Measurements from ENCODE around the gene PLPP2. TPM values are rescaled to one million over a fixed set of nuclear protein-coding genes. Genes with fewer than 3 reads are reported as not detected.

PLPP2 gene
- total RNA-seq, 4 donors from 2014 or later = 1.0 to 4.1 (median 1.5) TPM; not detected in 1

DNA sequence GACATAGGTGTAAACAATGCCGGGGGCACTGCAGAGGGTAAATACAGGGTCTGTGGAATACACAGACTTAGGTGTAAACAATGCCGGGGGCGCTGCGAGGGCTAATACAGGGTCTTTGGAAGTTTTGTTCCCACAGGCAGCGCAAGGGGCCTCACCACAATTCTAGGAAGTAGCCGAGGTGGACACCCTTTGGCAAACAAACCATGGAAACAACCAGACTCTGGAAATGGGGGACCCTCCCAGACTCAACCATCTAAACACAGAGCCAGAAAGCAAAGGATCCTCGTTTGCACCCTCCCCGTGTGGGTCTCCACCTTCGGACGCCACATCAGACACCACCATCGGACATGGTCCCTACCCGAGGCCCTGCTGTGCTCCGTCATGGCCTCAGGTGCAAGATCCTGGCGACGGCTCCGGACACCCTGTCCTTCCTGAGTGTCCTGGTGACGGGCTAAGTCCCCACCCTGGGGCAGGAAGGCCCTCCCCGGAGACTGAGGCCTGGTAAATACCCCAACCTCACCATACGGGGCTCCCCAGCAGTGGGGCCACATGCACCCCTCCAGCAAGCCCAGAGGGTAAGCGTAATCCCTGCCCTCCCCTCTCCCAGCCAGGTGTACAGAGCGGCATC is 16.7 kb upstream of the PLPP2 start:
- TF ChIP-seq, protein P1, sequence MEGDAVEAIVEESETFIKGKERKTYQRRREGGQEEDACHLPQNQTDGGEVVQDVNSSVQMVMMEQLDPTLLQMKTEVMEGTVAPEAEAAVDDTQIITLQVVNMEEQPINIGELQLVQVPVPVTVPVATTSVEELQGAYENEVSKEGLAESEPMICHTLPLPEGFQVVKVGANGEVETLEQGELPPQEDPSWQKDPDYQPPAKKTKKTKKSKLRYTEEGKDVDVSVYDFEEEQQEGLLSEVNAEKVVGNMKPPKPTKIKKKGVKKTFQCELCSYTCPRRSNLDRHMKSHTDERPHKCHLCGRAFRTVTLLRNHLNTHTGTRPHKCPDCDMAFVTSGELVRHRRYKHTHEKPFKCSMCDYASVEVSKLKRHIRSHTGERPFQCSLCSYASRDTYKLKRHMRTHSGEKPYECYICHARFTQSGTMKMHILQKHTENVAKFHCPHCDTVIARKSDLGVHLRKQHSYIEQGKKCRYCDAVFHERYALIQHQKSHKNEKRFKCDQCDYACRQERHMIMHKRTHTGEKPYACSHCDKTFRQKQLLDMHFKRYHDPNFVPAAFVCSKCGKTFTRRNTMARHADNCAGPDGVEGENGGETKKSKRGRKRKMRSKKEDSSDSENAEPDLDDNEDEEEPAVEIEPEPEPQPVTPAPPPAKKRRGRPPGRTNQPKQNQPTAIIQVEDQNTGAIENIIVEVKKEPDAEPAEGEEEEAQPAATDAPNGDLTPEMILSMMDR (IDR thresholded peaks at IDR 0.05; ENCODE audit: low read depth) = no peak

DNA sequence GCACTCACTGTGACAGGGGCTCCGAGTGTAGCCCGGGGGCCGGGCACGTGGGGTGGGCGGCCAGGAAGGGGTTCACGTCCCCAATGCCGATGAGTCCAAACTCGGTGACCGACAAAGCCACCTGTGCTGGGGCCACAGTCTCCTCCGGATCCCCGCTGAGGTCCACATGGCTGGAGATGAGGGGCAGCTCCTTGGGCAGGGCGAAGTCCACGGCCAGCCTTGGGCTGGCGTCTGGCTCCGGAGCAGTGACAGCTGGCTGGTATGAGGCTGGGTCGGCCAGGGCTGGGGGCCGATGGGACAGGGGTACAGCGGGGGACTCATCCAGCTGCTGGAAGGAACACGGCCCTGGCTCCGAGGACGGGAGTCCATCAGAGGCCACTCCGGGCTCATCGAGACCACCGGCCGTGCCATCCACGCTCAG is 15.9 kb upstream of the PLPP2 start:
- TF ChIP-seq, protein P1 (IDR thresholded peaks at IDR 0.05; ENCODE audit: low read depth) = no peak

DNA sequence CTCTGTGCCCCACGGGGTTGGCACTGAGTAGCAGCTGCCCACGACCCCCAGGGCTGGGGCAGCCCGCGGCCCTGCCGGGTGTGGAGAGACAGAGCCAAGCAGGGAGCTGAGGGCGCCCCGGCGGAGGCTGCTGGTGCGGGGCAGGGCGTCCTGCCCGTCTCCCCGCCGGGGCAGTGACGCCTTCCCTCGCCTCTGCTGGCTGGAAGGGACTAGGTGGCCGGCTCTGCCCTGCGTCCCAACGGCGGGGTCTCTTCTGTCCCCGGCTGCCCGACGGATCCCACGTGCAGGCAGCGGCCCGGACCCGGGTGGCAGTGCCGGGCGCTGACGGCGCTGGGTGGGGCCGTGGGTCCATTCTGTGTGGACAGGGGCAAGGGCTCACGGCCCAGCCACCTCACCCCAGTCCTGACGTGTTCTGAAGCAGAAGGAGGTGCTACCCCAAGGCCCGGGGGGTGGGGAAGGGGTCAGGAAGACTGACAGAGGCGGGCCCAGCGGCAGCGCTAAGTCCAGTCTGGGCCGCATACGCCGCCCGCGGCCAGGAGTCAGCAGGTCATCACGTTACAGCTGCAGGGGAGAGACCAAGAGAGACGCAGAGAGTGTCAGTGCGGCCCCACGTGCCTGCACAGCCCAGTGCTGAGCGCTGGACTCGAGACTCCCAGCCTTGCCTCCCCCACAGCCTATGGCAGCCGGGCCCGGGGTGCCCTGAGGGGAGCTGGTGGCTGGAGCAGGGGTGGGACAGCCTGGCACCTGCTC is 15.1 kb upstream of the PLPP2 start:
- TF ChIP-seq, protein P1 (IDR thresholded peaks at IDR 0.05; ENCODE audit: low read depth) = no peak

DNA sequence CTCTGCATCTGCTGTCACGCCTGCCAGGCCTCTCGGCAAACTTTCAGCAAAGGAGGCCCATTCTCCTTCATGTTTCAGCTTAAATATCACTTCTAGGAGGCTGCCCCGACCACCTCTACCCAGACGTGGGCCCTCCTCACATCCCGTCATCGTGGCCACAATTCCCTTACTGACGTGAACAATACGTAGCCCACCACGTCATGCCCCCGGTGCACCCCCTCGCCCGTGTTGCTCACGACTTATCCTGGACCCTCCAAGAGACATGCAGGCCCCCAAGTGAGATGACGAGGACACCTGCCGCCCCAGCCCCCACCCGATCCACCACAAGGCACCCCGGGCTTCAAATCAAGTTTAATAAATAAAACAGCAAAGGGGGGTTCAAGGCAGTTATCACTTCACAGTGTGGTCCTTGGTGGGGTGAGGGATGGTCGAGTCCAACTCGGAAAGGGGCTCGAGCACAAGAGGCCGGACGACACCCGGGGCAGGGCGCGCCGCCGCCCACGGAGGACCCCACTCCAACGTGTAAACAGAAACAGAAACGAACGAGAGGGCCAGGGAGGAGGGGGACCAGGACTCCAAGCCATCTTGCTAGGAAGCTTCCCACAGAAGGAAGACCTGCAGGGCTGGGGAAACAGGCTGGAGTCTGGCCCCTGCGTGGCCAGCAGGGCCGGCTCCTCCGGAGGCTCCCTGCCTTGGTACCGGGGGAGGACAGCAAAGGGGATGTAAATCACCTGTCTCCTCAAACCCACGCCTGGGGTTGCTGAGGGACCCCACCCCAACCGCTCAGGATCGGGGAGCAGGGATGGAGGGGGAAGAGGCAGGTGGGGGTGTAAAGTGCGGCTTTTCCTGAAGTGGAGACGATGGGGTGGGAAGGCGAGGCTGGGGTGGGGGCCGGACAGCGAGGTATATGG is 14.3 kb upstream of the PLPP2 start:
- TF ChIP-seq, protein P1 (IDR thresholded peaks at IDR 0.05; ENCODE audit: low read depth) = no peak

DNA sequence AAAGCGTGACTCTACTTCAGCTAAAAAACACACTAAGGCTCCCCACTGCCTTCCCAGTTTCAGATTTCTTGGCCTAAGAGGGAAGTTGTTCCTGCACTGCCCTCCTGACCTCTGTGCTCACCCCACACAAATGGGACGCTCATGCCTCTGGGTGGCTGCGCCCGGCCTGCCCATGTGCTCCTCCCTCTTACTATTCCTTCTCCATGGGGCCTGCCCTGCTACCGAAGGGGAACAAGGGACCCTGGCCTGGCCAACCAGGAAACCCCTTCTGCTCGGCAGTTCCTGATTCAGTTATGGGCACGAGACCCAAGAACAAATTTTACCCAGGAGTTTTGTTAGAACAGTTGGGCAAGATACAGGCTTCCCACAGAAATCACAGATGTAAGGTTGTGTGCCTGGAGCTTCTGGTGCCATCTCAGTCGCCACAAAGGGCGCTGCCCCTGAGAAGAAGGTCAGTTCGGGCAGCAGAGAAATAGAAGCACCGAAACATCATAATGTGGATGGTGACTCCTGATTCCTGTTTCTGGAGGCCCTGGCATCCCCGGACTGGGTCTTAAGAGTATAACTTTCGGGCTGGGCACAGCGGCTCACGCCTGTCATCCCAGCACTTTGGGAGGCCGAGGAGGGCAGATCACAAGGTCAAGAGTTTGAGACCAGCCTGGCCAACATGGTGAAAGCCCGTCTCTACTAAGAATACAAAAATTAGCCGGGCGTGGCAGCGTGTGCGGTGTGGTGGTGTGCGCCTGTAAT is 5.4 kb upstream of the PLPP2 start:
- TF ChIP-seq, protein P1 (IDR thresholded peaks at IDR 0.05; ENCODE audit: low read depth) = no peak

DNA sequence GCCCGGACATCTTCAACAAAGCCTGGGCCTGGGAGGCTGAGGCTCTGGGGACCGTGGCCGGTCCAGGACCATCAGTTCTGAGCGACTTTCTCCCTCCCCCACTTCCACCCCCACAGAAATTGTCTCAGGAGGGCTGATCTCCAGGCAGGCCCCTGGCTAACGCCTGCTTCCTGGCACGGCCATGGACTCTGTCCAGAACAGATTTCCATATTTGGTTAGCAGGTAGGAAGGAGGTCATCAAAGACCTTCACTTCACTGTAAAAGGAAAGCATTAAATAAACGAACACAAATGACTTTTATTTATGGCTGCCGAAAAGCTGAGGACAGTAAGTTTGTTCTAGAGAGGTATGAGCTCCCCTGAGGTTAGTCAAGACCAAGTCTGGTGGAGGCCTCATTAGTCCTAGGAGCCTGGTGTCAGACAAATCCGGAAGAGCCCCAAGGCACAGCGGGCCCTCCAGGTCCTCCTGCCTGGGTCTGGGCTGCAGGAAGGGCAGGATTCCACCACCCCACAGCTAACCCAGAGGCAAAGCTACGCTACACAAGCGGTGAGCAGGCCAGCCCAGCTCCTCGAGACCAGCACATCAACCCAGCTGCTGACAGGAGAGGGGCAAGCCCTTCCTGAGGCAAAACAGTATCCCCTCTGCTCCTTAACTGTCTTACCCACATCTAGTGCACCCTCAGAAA is 4.6 kb upstream of the PLPP2 start:
- TF ChIP-seq, protein P1 (IDR thresholded peaks at IDR 0.05; ENCODE audit: low read depth) = no peak
